Measurements from ENCODE around the gene APBB2.

The APBB2 gene

DNA sequence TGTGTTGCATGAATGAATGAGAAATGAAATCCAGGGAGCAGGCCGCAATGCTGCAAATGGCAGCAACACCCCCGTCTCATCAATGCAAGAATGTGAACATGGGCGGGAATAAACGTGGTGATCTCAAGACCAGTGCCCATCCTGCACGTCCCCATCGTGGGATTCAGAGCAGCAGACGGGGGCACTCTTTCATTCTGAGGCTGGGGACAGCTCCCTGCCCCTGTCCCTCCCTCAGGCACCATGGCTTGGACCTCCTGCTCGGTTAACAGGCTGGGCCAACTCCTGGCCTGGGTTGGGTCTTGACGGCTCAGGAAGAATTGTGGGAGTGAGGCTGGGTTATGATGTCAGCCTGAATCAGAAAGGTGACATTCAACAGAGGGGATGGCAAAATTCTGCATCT lies 385.7 kb downstream of the APBB2 start:
- Histone ChIP-seq H2BK12ac (ENCODE audit: low read length in 2 of 2) (no peak overlapping the region), H3K18ac (ENCODE audit: low read depth in 1 of 2, low read length in 2 of 2) (no peak overlapping the region), H2BK5ac (ENCODE audit: low read depth, low read length, poor library complexity, severe bottlenecking) (no peak overlapping the region), H3K36me3 (ENCODE audit: control insufficient read depth in 1 of 2, insufficient read depth in 2 of 2, low read depth in 1 of 2, low read length in 2 of 2) (peaks cover 44 to 63% of the 10 kb centered on the region in 2 experiments), H2AK5ac (ENCODE audit: low read length, severe bottlenecking) (no peak overlapping the region), H3K23ac (ENCODE audit: low read length in 2 of 2) (no peak overlapping the region), H3K27me3 (ENCODE audit: control insufficient read depth in 1 of 2, insufficient read depth in 1 of 2, low read length in 2 of 2) (no peaks in the 10 kb centered on the region), H3K9ac (ENCODE audit: low read length) (no peak overlapping the region), H2BK15ac (ENCODE audit: low read depth, poor library complexity, severe bottlenecking) (no peak overlapping the region), H4K91ac (ENCODE audit: low read length) (no peak overlapping the region), H3K4me1 (ENCODE audit: control insufficient read depth, insufficient read depth, low read depth, low read length) (no peaks in the 10 kb centered on the region), H2BK120ac (ENCODE audit: low read depth, low read length) (no peak overlapping the region), H2AFZ (ENCODE audit: low read depth, low read length) (no peak overlapping the region), H3K79me1 (replicated peaks; ENCODE audit: low read length, poor library complexity, severe bottlenecking) (peaks cover 8% of the 10 kb centered on the region), H3K4me3 (ENCODE audit: insufficient read depth in 1 of 2, low read depth in 1 of 2, low read length in 2 of 2) (no peak overlapping the region), H3K4ac (ENCODE audit: low read depth in 1 of 2, low read length in 2 of 2) (no peak overlapping the region), H3K14ac (ENCODE audit: low read length in 2 of 2) (no peak overlapping the region), H3K27ac (ENCODE audit: low read length, poor library complexity, severe bottlenecking) (no peak overlapping the region), H4K8ac (ENCODE audit: low read length) (no peak overlapping the region), H3K4me2 (ENCODE audit: low read length, poor library complexity, severe bottlenecking) (no peak overlapping the region), H3K9me3 (ENCODE audit: control insufficient read depth, low read length) (no peaks in the 10 kb centered on the region)
- 97% methylated on average over 9 of the region's 9 CpGs for WGBS
- no peak for DNase-seq

- H3K4me2 ChIP-seq (ENCODE audit: low read length, poor library complexity, severe bottlenecking) = no peak overlapping the region
- no peak overlapping the region for H4K8ac ChIP-seq (ENCODE audit: low read length)
- no peak overlapping the region for H3K27ac ChIP-seq (ENCODE audit: low read length, poor library complexity, severe bottlenecking)
Measured at GRCh38 chr4:40827758-40828157, 386.6 kb downstream of the APBB2 start.

GRCh38 chr4:40826821-40827220 lies 387.5 kb downstream of the APBB2 start:
- H3K4me3 ChIP-seq (ENCODE audit: insufficient read depth in 1 of 2, low read depth in 1 of 2, low read length in 2 of 2) = no peak overlapping the region
- H2BK120ac ChIP-seq (ENCODE audit: low read depth, low read length) = no peak overlapping the region
- no peaks in the 10 kb centered on the region for H3K27me3 ChIP-seq (ENCODE audit: control insufficient read depth in 1 of 2, insufficient read depth in 1 of 2, low read length in 2 of 2)
- H3K4ac ChIP-seq (ENCODE audit: low read depth in 1 of 2, low read length in 2 of 2) = no peak overlapping the region
- WGBS = 93% methylated on average over 5 of the region's 5 CpGs
- H3K18ac ChIP-seq (ENCODE audit: low read depth in 1 of 2, low read length in 2 of 2) = no peak overlapping the region
- no peak overlapping the region for H3K14ac ChIP-seq (ENCODE audit: low read length in 2 of 2)
- DNase-seq = no peak
- H2AFZ ChIP-seq (ENCODE audit: low read depth, low read length) = no peak overlapping the region
- no peak overlapping the region for H3K9ac ChIP-seq (ENCODE audit: low read length)
- H3K9me3 ChIP-seq (ENCODE audit: control insufficient read depth, low read length) = no peaks in the 10 kb centered on the region
- H2BK15ac ChIP-seq (ENCODE audit: low read depth, poor library complexity, severe bottlenecking) = no peak overlapping the region
- no peak overlapping the region for H2AK5ac ChIP-seq (ENCODE audit: low read length, severe bottlenecking)
- no peak overlapping the region for H4K8ac ChIP-seq (ENCODE audit: low read length)
- no peak overlapping the region for H3K27ac ChIP-seq (ENCODE audit: low read length, poor library complexity, severe bottlenecking)
- no peak overlapping the region for H2BK12ac ChIP-seq (ENCODE audit: low read length in 2 of 2)
- no peak overlapping the region for H2BK5ac ChIP-seq (ENCODE audit: low read depth, low read length, poor library complexity, severe bottlenecking)
- H3K79me1 ChIP-seq (replicated peaks; ENCODE audit: low read length, poor library complexity, severe bottlenecking) = peaks cover 4% of the 10 kb centered on the region
- H3K23ac ChIP-seq (ENCODE audit: low read length in 2 of 2) = no peak overlapping the region
- H3K36me3 ChIP-seq (ENCODE audit: control insufficient read depth in 1 of 2, insufficient read depth in 2 of 2, low read depth in 1 of 2, low read length in 2 of 2) = peaks cover 55 to 63% of the 10 kb centered on the region in 2 experiments
- H4K91ac ChIP-seq (ENCODE audit: low read length) = no peak overlapping the region
- no peak overlapping the region for H3K4me2 ChIP-seq (ENCODE audit: low read length, poor library complexity, severe bottlenecking)
- peaks cover 2% of the 10 kb centered on the region for H3K4me1 ChIP-seq (ENCODE audit: control insufficient read depth, insufficient read depth, low read depth, low read length)

More at GRCh38 chr4:40827758-40828157, 386.6 kb downstream of the APBB2 start:
- H3K4ac ChIP-seq (ENCODE audit: low read depth in 1 of 2, low read length in 2 of 2) = no peak overlapping the region
- DNase-seq = no peak
- no peaks in the 10 kb centered on the region for H3K9me3 ChIP-seq (ENCODE audit: control insufficient read depth, low read length)
- peaks cover 1% of the 10 kb centered on the region for H3K4me1 ChIP-seq (ENCODE audit: control insufficient read depth, insufficient read depth, low read depth, low read length)
- no peak overlapping the region for H3K14ac ChIP-seq (ENCODE audit: low read length in 2 of 2)
- no peak overlapping the region for H2AK5ac ChIP-seq (ENCODE audit: low read length, severe bottlenecking)
- H3K27me3 ChIP-seq (ENCODE audit: control insufficient read depth in 1 of 2, insufficient read depth in 1 of 2, low read length in 2 of 2) = no peaks in the 10 kb centered on the region
- no peak overlapping the region for H2BK12ac ChIP-seq (ENCODE audit: low read length in 2 of 2)
- H3K36me3 ChIP-seq (ENCODE audit: control insufficient read depth in 1 of 2, insufficient read depth in 2 of 2, low read depth in 1 of 2, low read length in 2 of 2) = peaks cover 48 to 59% of the 10 kb centered on the region in 2 experiments
- no peak overlapping the region for H2BK120ac ChIP-seq (ENCODE audit: low read depth, low read length)
- H3K18ac ChIP-seq (ENCODE audit: low read depth in 1 of 2, low read length in 2 of 2) = no peak overlapping the region
- no peak overlapping the region for H2BK5ac ChIP-seq (ENCODE audit: low read depth, low read length, poor library complexity, severe bottlenecking)
- no peak overlapping the region for H3K4me3 ChIP-seq (ENCODE audit: insufficient read depth in 1 of 2, low read depth in 1 of 2, low read length in 2 of 2)
- 86% methylated on average over 6 of the region's 6 CpGs for WGBS
- no peak overlapping the region for H3K9ac ChIP-seq (ENCODE audit: low read length)
- no peak overlapping the region for H2AFZ ChIP-seq (ENCODE audit: low read depth, low read length)
- no peak overlapping the region for H2BK15ac ChIP-seq (ENCODE audit: low read depth, poor library complexity, severe bottlenecking)
- peaks cover 5% of the 10 kb centered on the region for H3K79me1 ChIP-seq (replicated peaks; ENCODE audit: low read length, poor library complexity, severe bottlenecking)
- no peak overlapping the region for H4K91ac ChIP-seq (ENCODE audit: low read length)
- H3K23ac ChIP-seq (ENCODE audit: low read length in 2 of 2) = no peak overlapping the region

- peaks cover 57 to 69% of the 10 kb centered on the region in 2 experiments for H3K36me3 ChIP-seq (ENCODE audit: control insufficient read depth in 1 of 2, insufficient read depth in 2 of 2, low read depth in 1 of 2, low read length in 2 of 2)
- peaks cover 2% of the 10 kb centered on the region for H3K4me1 ChIP-seq (ENCODE audit: control insufficient read depth, insufficient read depth, low read depth, low read length)
- H3K27ac ChIP-seq (ENCODE audit: low read length, poor library complexity, severe bottlenecking) = no peak overlapping the region
- DNase-seq = no peak
- no peak overlapping the region for H3K23ac ChIP-seq (ENCODE audit: low read length in 2 of 2)
- H2AK5ac ChIP-seq (ENCODE audit: low read length, severe bottlenecking) = no peak overlapping the region
- H3K4me2 ChIP-seq (ENCODE audit: low read length, poor library complexity, severe bottlenecking) = no peak overlapping the region
- no peaks in the 10 kb centered on the region for H3K9me3 ChIP-seq (ENCODE audit: control insufficient read depth, low read length)
- no peak overlapping the region for H4K8ac ChIP-seq (ENCODE audit: low read length)
- no peak overlapping the region for H3K18ac ChIP-seq (ENCODE audit: low read depth in 1 of 2, low read length in 2 of 2)
- no peaks in the 10 kb centered on the region for H3K27me3 ChIP-seq (ENCODE audit: control insufficient read depth in 1 of 2, insufficient read depth in 1 of 2, low read length in 2 of 2)
- H2BK12ac ChIP-seq (ENCODE audit: low read length in 2 of 2) = no peak overlapping the region
- 95% methylated on average over 18 of the region's 19 CpGs for WGBS
- H2AFZ ChIP-seq (ENCODE audit: low read depth, low read length) = no peak overlapping the region
- H4K91ac ChIP-seq (ENCODE audit: low read length) = no peak overlapping the region
- no peak overlapping the region for H3K4me3 ChIP-seq (ENCODE audit: insufficient read depth in 1 of 2, low read depth in 1 of 2, low read length in 2 of 2)
- no peak overlapping the region for H3K9ac ChIP-seq (ENCODE audit: low read length)
- no peak overlapping the region for H2BK120ac ChIP-seq (ENCODE audit: low read depth, low read length)
- H2BK15ac ChIP-seq (ENCODE audit: low read depth, poor library complexity, severe bottlenecking) = no peak overlapping the region
- H2BK5ac ChIP-seq (ENCODE audit: low read depth, low read length, poor library complexity, severe bottlenecking) = no peak overlapping the region
- no peak overlapping the region for H3K4ac ChIP-seq (ENCODE audit: low read depth in 1 of 2, low read length in 2 of 2)
- peaks cover 4% of the 10 kb centered on the region for H3K79me1 ChIP-seq (replicated peaks; ENCODE audit: low read length, poor library complexity, severe bottlenecking)
- H3K14ac ChIP-seq (ENCODE audit: low read length in 2 of 2) = no peak overlapping the region
Measured at GRCh38 chr4:40825014-40825838, 389.1 kb downstream of the APBB2 start.

All from mesenchymal stem cell (in vitro differentiated cells and primary cell).